OCI-LY3 (cell line): ENCODE data around the gene TRIM60.

ENCODE experiments used
- H2AFZ ChIP-seq: fragments of 200-600, 300-600 bp; shearing (Covaris generic); 2 replicates; pipeline ENCODE4 v1.6.0; 2014; ENCODE audit warnings: antibody characterized with exemption, low read depth, low read length
- H3K27ac ChIP-seq: fragments of 200-600, 300-600 bp; sonication (generic); 2 replicates; pipeline ENCODE4 v1.5.1; 2014; ENCODE audit warnings: mild to moderate bottlenecking, low read length, moderate library complexity, mixed read lengths
- H3K27me3 ChIP-seq: fragments of 200-600, 300-600 bp; sonication (generic); 2 replicates; pipeline ENCODE4 v1.6.1; 2014; ENCODE audit warnings: low read depth, low read length, mixed read lengths
- H3K36me3 ChIP-seq: fragments of 200-600, 300-600 bp; sonication (generic); replicated peaks from 2 replicates; pipeline ENCODE3; 2014; ENCODE audit warnings: low read depth, low read length, mixed read lengths
- H3K4me1 ChIP-seq: fragments of 300-600, 200-600 bp; sonication (generic); 2 replicates; pipeline ENCODE4 v1.6.1; 2014; ENCODE audit warnings: low read length, mixed read lengths
- H3K4me2 ChIP-seq: fragments of 200-600, 300-600 bp; sonication (generic); 2 replicates; pipeline ENCODE4 v1.6.1; 2014; ENCODE audit warnings: low read length, mixed read lengths
- H3K4me3 ChIP-seq: fragments of 300-600, 200-600 bp; sonication (generic); 2 replicates; pipeline ENCODE4 v1.5.1; 2014; ENCODE audit warnings: antibody characterized with exemption, mild to moderate bottlenecking, low read length, moderate library complexity
- H3K79me2 ChIP-seq: fragments of 300-600, 200-600 bp; shearing (Covaris generic); 2 replicates; pipeline ENCODE4 v1.6.1; 2014; ENCODE audit warnings: mild to moderate bottlenecking, low read length, mixed read lengths
- H3K9ac ChIP-seq: fragments of 300-600, 200-600 bp; shearing (Covaris generic); 2 replicates; pipeline ENCODE4 v1.6.0; 2014; ENCODE audit warnings: mild to moderate bottlenecking, low read length, moderate library complexity
- H3K9me3 ChIP-seq: fragments of 200-600, 300-600 bp; shearing (Covaris generic); 2 replicates; pipeline ENCODE4 v1.6.1; 2014; ENCODE audit warnings: low read length, mixed read lengths; ENCODE audit not compliant: insufficient read depth
- H4K20me1 ChIP-seq: fragments of 200-600, 300-600 bp; sonication (generic); 2 replicates; pipeline ENCODE4 v1.6.1; 2016; ENCODE audit warnings: low read length, mixed read lengths; ENCODE audit not compliant: insufficient read depth
- EZH2phosphoT487 ChIP-seq: fragments of 200-600 bp; shearing (Covaris generic); IDR thresholded peaks from 2 replicates; pipeline ENCODE4 v1.6.1; 2018; ENCODE audit warnings: antibody characterized with exemption, mixed run types, low read depth
- TF ChIP-seq, protein P1 (sequence below): fragments of 200-600, 300-600 bp; sonication (generic); IDR thresholded peaks from 2 replicates; pipeline ENCODE4 v1.5.1; 2014; ENCODE audit warnings: antibody characterized with exemption, low read length, low read depth

The TRIM60 gene

GRCh38 chr4:165027762-165028402 is 3.9 kb upstream of the TRIM60 start:
- no peak overlapping the region for H3K27ac ChIP-seq
- H3K9me3 ChIP-seq = no peaks in the 10 kb centered on the region
- no peak overlapping the region for H3K4me2 ChIP-seq
- no peaks in the 10 kb centered on the region for H3K79me2 ChIP-seq
- no peak overlapping the region for H3K4me3 ChIP-seq
- TF ChIP-seq EZH2phosphoT487 = no peak
- TF ChIP-seq, protein P1, sequence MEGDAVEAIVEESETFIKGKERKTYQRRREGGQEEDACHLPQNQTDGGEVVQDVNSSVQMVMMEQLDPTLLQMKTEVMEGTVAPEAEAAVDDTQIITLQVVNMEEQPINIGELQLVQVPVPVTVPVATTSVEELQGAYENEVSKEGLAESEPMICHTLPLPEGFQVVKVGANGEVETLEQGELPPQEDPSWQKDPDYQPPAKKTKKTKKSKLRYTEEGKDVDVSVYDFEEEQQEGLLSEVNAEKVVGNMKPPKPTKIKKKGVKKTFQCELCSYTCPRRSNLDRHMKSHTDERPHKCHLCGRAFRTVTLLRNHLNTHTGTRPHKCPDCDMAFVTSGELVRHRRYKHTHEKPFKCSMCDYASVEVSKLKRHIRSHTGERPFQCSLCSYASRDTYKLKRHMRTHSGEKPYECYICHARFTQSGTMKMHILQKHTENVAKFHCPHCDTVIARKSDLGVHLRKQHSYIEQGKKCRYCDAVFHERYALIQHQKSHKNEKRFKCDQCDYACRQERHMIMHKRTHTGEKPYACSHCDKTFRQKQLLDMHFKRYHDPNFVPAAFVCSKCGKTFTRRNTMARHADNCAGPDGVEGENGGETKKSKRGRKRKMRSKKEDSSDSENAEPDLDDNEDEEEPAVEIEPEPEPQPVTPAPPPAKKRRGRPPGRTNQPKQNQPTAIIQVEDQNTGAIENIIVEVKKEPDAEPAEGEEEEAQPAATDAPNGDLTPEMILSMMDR = no peak
- no peaks in the 10 kb centered on the region for H4K20me1 ChIP-seq
- H3K27me3 ChIP-seq = no peaks in the 10 kb centered on the region
- H2AFZ ChIP-seq = no peak overlapping the region
- no peaks in the 10 kb centered on the region for H3K4me1 ChIP-seq
- no peak overlapping the region for H3K9ac ChIP-seq
- H3K36me3 ChIP-seq = no peaks in the 10 kb centered on the region

- no peaks in the 10 kb centered on the region for H4K20me1 ChIP-seq
- no peaks in the 10 kb centered on the region for H3K36me3 ChIP-seq
- H3K79me2 ChIP-seq = no peaks in the 10 kb centered on the region
- H3K27ac ChIP-seq = no peak overlapping the region
- H2AFZ ChIP-seq = no peak overlapping the region
- H3K4me2 ChIP-seq = no peak overlapping the region
- H3K27me3 ChIP-seq = no peaks in the 10 kb centered on the region; the same call in 1 of the 2 replicates
- no peak overlapping the region for H3K9ac ChIP-seq
- no peaks in the 10 kb centered on the region for H3K9me3 ChIP-seq
- H3K4me3 ChIP-seq = no peak overlapping the region
- no peaks in the 10 kb centered on the region for H3K4me1 ChIP-seq
- no peak for TF ChIP-seq EZH2phosphoT487
- TF ChIP-seq, protein P1 = no peak
These were observed 16.4 kb downstream of the TRIM60 start for GRCh38 chr4:165048170-165048569.

- H2AFZ ChIP-seq = no peak overlapping the region
- no peaks in the 10 kb centered on the region for H3K9me3 ChIP-seq
- H3K27me3 ChIP-seq = no peaks in the 10 kb centered on the region
- H3K36me3 ChIP-seq = no peaks in the 10 kb centered on the region
- TF ChIP-seq, protein P1 = no peak
- TF ChIP-seq EZH2phosphoT487 = no peak
- no peak overlapping the region for H3K9ac ChIP-seq
- no peak overlapping the region for H3K27ac ChIP-seq
- H3K4me1 ChIP-seq = no peaks in the 10 kb centered on the region
- no peak overlapping the region for H3K4me3 ChIP-seq
- no peak overlapping the region for H3K4me2 ChIP-seq
- H4K20me1 ChIP-seq = no peaks in the 10 kb centered on the region
- no peaks in the 10 kb centered on the region for H3K79me2 ChIP-seq
These were observed 20.8 kb downstream of the TRIM60 start for GRCh38 chr4:165052627-165053026.

GRCh38 chr4:165053645-165054044 is 21.8 kb downstream of the TRIM60 start, which contains the start of gene TRIM75:
Gene TRIM75, plus strand, starts transcription at chr4:165053866. Its CDS starts 5,282 bp downstream, at chr4:165059148.
- Histone ChIP-seq H3K79me2 (no peaks in the 10 kb centered on the region), H3K9me3 (no peaks in the 10 kb centered on the region), H4K20me1 (no peaks in the 10 kb centered on the region), H3K27ac (no peak within 1 kb of the TSS), H2AFZ (no peak within 1 kb of the TSS), H3K27me3 (no peaks in the 10 kb centered on the region), H3K36me3 (no peaks in the 10 kb centered on the region), H3K9ac (no peak within 1 kb of the TSS), H3K4me2 (no peak within 1 kb of the TSS), H3K4me3 (no peak within 1 kb of the TSS), H3K4me1 (no peaks in the 10 kb centered on the region)
- TF ChIP-seq, protein P1 = no peak
- no peak for TF ChIP-seq EZH2phosphoT487
